Gastroesophageal sphincter (tissue), 4 donors: Measurements from ENCODE around the gene MPPED1. TPM values are rescaled to one million over a fixed set of nuclear protein-coding genes. Genes with fewer than 3 reads are reported as not detected.

ENCODE experiments used
- ATAC-seq: fragments of 150-250 bp; one replicate; pipeline ENCODE4 v1.9.1; 2016; ENCODE audit warnings: mild to moderate bottlenecking, moderate library complexity
- H3K27ac ChIP-seq, 4 donors: fragments of 200-600 bp; sonication (generic) in 3 of 4; 1 replicate in 3 of 4; 2 replicates in 1 of 4; pipeline ENCODE4 v1.5.1; 2016 to 2019
- H3K27me3 ChIP-seq: fragments of 200-600 bp; sonication (generic); one replicate; pipeline ENCODE4 v1.5.1; 2019
- H3K36me3 ChIP-seq, 2 donors: fragments of 200-600 bp; sonication (generic); one replicate each; pipeline ENCODE4 v1.5.1; 2019; ENCODE audit warnings: control low read depth in 1 of 2
- H3K4me1 ChIP-seq, 3 donors: fragments of 200-600 bp; sonication (generic); 1 replicate in 2 of 3; 2 replicates in 1 of 3; pipeline ENCODE4 v1.5.1; 2016 to 2019; ENCODE audit warnings: control low read depth in 2 of 3
- H3K4me3 ChIP-seq, 2 donors: fragments of 200-600 bp; sonication (generic); one replicate each; pipeline ENCODE4 v1.5.1; 2019; ENCODE audit warnings: mild to moderate bottlenecking in 1 of 2, moderate library complexity in 1 of 2
- H3K9me3 ChIP-seq, 3 donors: fragments of 200-600 bp; sonication (generic); one replicate each; pipeline ENCODE4 v1.5.1; 2017 to 2019; ENCODE audit warnings: control low read depth in 2 of 3
- CTCF ChIP-seq, 4 experiments: fragments of 200-600 bp in 2 of 4; fragments of 450-650 bp in 2 of 4; sonication (generic) in 1 of 4; IDR thresholded peaks; one replicate each; pipeline ENCODE4 v1.5.1; 2017 to 2019; ENCODE audit warnings: antibody characterized with exemption in 4 of 4, mild to moderate bottlenecking in 2 of 4, moderate library complexity in 2 of 4
- EP300 ChIP-seq: sonication (generic); formaldehyde crosslinking; IDR thresholded peaks from one replicate; pipeline ENCODE4 v1.6.1; 2017; ENCODE audit warnings: antibody characterized with exemption, mild to moderate bottlenecking
- POLR2A ChIP-seq, 2 donors: fragments of 450-650 bp; IDR thresholded peaks; one replicate each; pipeline ENCODE4 v1.6.1; 2017; ENCODE audit warnings: antibody characterized with exemption in 2 of 2, mild to moderate bottlenecking in 2 of 2, moderate library complexity in 1 of 2
- POLR2AphosphoS5 ChIP-seq: sonication (generic); formaldehyde crosslinking; IDR thresholded peaks from one replicate; pipeline ENCODE4 v1.6.1; 2017; ENCODE audit warnings: antibody characterized with exemption
- WGBS, 2 donors: methylation state at CpG; one replicate each; pipeline ENCODE4 v1.1.5; 2018; ENCODE audit warnings: low coverage in 1 of 2; 5-methylcytosine and 5-hydroxymethylcytosine counted together
- total RNA-seq, 4 donors: library from RNA; depleted of rRNA; stranded (reverse); fragments of >200 nt; gene quantifications; one replicate each; pipeline ENCODE4 v1.1.0, GENCODE V29; 2016

MPPED1 gene
- total RNA-seq, 4 donors from 2014 or later, result 0.13 TPM; not detected in 3

- Histone ChIP-seq H3K27ac (no peak overlapping the region), H3K4me3 (no peak overlapping the region), H3K27me3 (peaks cover 79% of the 10 kb centered on the region), H3K4me1 (no peaks in the 10 kb centered on the region), H3K36me3 (no peaks in the 10 kb centered on the region), H3K9me3 (peaks cover 0 to 10% (median 0%) of the 10 kb centered on the region in 3 donors)
- no peak for ATAC-seq
- WGBS, 2 donors, result 54 to 59% methylated on average over 12 to 13 of the region's 21 CpGs
- TF ChIP-seq POLR2AphosphoS5 (no peak), POLR2A (IDR thresholded peaks at IDR 0.05) (no peak), EP300 (no peak), CTCF (IDR thresholded peaks at IDR 0.05) (no peak)
Observed at GRCh38 chr22:43467216-43467940, 55.6 kb downstream of the MPPED1 start.

GRCh38 chr22:43470253-43470652 lies 58.4 kb downstream of the MPPED1 start:
- 93 to 100% methylated on average over 2 to 3 of the region's 3 CpGs for WGBS, 2 donors
- TF ChIP-seq EP300 (no peak), CTCF (IDR thresholded peaks at IDR 0.05) (no peak), POLR2AphosphoS5 (no peak), POLR2A (IDR thresholded peaks at IDR 0.05) (no peak)

GRCh38 chr22:43470941-43471585 lies 59.2 kb downstream of the MPPED1 start:
- ATAC-seq, result no peak
- Histone ChIP-seq H3K36me3 (no peaks in the 10 kb centered on the region), H3K4me3 (no peak overlapping the region), H3K27me3 (peaks cover 88% of the 10 kb centered on the region), H3K9me3 (no peaks in the 10 kb centered on the region), H3K27ac (no peak overlapping the region), H3K4me1 (no peaks in the 10 kb centered on the region)
- no peak for TF ChIP-seq CTCF (IDR thresholded peaks at IDR 0.05)
- TF ChIP-seq EP300, result no peak
- TF ChIP-seq POLR2A (IDR thresholded peaks at IDR 0.05), result no peak
- no peak for TF ChIP-seq POLR2AphosphoS5
- WGBS, 2 donors, result 80 to 83% methylated on average over 1 to 6 of the region's 10 CpGs

More at GRCh38 chr22:43470253-43470652, 58.4 kb downstream of the MPPED1 start:
- no peak overlapping the region for H3K27ac ChIP-seq
- no peaks in the 10 kb centered on the region for H3K9me3 ChIP-seq
- H3K27me3 ChIP-seq, result peaks cover 96% of the 10 kb centered on the region
- H3K4me1 ChIP-seq, result no peaks in the 10 kb centered on the region
- no peak for ATAC-seq
- no peak overlapping the region for H3K4me3 ChIP-seq
- no peaks in the 10 kb centered on the region for H3K36me3 ChIP-seq

GRCh38 chr22:43471606-43472135 lies 59.9 kb downstream of the MPPED1 start:
- ATAC-seq, result no peak
- Histone ChIP-seq H3K27me3 (peaks cover 82% of the 10 kb centered on the region), H3K27ac (no peak overlapping the region), H3K9me3 (no peaks in the 10 kb centered on the region), H3K4me1 (no peaks in the 10 kb centered on the region), H3K4me3 (no peak overlapping the region), H3K36me3 (no peaks in the 10 kb centered on the region)
- WGBS, 2 donors, result 50 to 54% methylated on average over 1 to 4 of the region's 11 CpGs
- no peak for TF ChIP-seq POLR2A (IDR thresholded peaks at IDR 0.05)
- no peak for TF ChIP-seq CTCF (IDR thresholded peaks at IDR 0.05)
- no peak for TF ChIP-seq POLR2AphosphoS5
- TF ChIP-seq EP300, result no peak
